Activated CD4-positive, alpha-beta memory T cell treated with anti-CD3 and anti-CD28 coated beads, Interleukin-2, amount 10 ng/mL, durations not matched to agents 7 days and 5 days (primary cell): ENCODE data around the gene PES1. TPM values are rescaled to one million over a fixed set of nuclear protein-coding genes. Genes with fewer than 3 reads are reported as not detected.

Experiments
- CTCF ChIA-PET: fragments of 350-600 bp; sonication (Branson Sonifier 250); formaldehyde crosslinking; loops from one replicate; lab custom pipeline; 2021; ENCODE audit warnings: antibody characterized with exemption, inconsistent platforms; lab: Charles Lee
- POLR2A ChIA-PET: fragments of 350-600 bp; sonication (Branson Sonifier 250); formaldehyde crosslinking; loops from one replicate; lab custom pipeline; 2021; ENCODE audit warnings: antibody characterized with exemption; lab: Charles Lee
- DNase-seq: peaks from one replicate; pipeline ENCODE4 v3.0.0-alpha.2; 2020
- H3K27ac Mint-ChIP-seq: one replicate; pipeline ENCODE4 v1.8.0; 2021; ENCODE audit warnings: mild to moderate bottlenecking, mixed read lengths
- H3K27me3 Mint-ChIP-seq: one replicate; pipeline ENCODE4 v1.8.0; 2021; ENCODE audit warnings: mixed read lengths
- H3K36me3 Mint-ChIP-seq: one replicate; pipeline ENCODE4 v1.8.0; 2021; ENCODE audit warnings: low read depth, mixed read lengths
- H3K4me1 Mint-ChIP-seq: one replicate; pipeline ENCODE4 v1.8.0; 2021; ENCODE audit warnings: mixed read lengths
- H3K4me3 Mint-ChIP-seq: one replicate; pipeline ENCODE4 v1.8.0; 2021; ENCODE audit warnings: mild to moderate bottlenecking, mixed read lengths
- H3K9me3 Mint-ChIP-seq: one replicate; pipeline ENCODE4 v1.8.0; 2021; ENCODE audit warnings: mixed read lengths
- total RNA-seq, 2 experiments: library from RNA; stranded (reverse); gene quantifications; one replicate each; pipeline ENCODE4 v1.2.3, GENCODE V29; 2021

PES1 gene
- total RNA-seq, 2 experiments from 2014 or later: 48.3 to 54.9 TPM

DNA sequence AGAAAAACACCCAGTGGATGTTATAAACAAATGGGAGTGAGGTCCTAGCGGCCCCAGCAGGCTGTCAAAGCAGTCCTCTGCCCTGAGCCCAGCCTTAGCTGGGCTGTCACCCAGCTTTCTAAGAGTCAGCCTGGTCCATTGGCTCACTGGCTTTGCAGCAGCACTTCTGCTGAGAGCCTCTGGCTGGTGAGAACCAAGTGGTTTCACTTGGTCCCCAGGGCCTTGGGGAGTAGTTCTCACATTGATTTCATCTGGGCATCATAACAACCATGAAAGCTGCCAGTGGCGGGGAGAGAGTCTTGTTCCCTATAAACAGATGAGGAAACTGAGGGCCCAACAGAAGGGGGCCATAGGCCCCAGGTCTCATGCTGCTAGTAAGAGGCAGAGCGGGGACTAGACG, 56.5 kb downstream of the PES1 start:
- ChIA-PET CTCF (no interaction called here), POLR2A (interaction anchor here (0.6 to 1.2 kb wide), 3 partner anchors 10 to 56 kb away, joined by 3 read pairs; partner anchors contain the start of gene PES1)
- H3K9me3 Mint-ChIP-seq: no peaks in the 10 kb centered on the region
- H3K4me1 Mint-ChIP-seq: peaks cover 8% of the 10 kb centered on the region
- no peak overlapping the region for H3K4me3 Mint-ChIP-seq
- H3K36me3 Mint-ChIP-seq: no peaks in the 10 kb centered on the region
- H3K27ac Mint-ChIP-seq: no peak overlapping the region
- H3K27me3 Mint-ChIP-seq: peaks cover 12% of the 10 kb centered on the region
- DNase-seq: no peak

GRCh38 chr22:30531651-30532608, 59.8 kb downstream of the PES1 start:
- ChIA-PET CTCF (no interaction called here), POLR2A (no interaction called here)
- H3K9me3 Mint-ChIP-seq: no peaks in the 10 kb centered on the region
- DNase-seq: no peak
- H3K4me3 Mint-ChIP-seq: no peak overlapping the region
- H3K4me1 Mint-ChIP-seq: peaks cover 6% of the 10 kb centered on the region
- H3K27ac Mint-ChIP-seq: no peak overlapping the region
- H3K36me3 Mint-ChIP-seq: no peaks in the 10 kb centered on the region
- peaks cover 3% of the 10 kb centered on the region for H3K27me3 Mint-ChIP-seq

DNA sequence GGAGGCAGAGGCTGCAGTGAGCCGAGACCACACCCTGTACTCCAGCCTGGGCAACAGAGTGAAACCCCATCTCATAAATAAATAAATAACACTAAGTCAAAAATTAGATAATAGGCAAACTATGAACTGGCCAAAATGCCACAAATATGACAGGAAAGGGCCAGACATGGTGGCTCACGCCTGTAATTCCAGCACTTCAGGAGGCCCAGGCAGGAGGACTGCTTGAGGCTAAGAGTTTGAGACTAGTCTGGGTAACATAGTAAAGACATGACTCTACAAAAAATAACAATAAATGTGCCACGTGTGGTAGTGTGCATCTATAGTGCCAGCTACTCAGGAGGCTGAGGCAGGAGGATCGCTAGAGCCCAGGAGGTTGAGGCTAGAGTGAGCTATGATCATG, 65.1 kb downstream of the PES1 start:
- H3K36me3 Mint-ChIP-seq: no peaks in the 10 kb centered on the region
- H3K9me3 Mint-ChIP-seq: no peaks in the 10 kb centered on the region
- ChIA-PET POLR2A (no interaction called here), CTCF (no interaction called here)
- peaks cover 8% of the 10 kb centered on the region for H3K27me3 Mint-ChIP-seq
- no peak for DNase-seq
- H3K27ac Mint-ChIP-seq: no peak overlapping the region
- H3K4me3 Mint-ChIP-seq: no peak overlapping the region
- H3K4me1 Mint-ChIP-seq: no peaks in the 10 kb centered on the region

Other genes with a start within 250 kb of the PES1 start
- 100 to 1,000 TPM; 225 to 226 TPM for gene SF3A1, start 235.0 kb downstream of the PES1 start, total RNA-seq
- 1 to 10 TPM; 3.2 to 3.6 TPM for gene CCDC157, start 234.9 kb downstream of the PES1 start, total RNA-seq
- gene RNF215, start 204.5 kb downstream of the PES1 start, total RNA-seq: 10 to 100 TPM; 12.2 to 13.3 TPM
- gene SEC14L2, start 194.9 kb downstream of the PES1 start, total RNA-seq: 1 to 10 TPM; 5.6 to 7.4 TPM
- gene MTFP1, start 166.1 kb downstream of the PES1 start, total RNA-seq: 10 to 100 TPM; 49.5 to 52.1 TPM
- gene SEC14L3, start 119.9 kb downstream of the PES1 start, total RNA-seq: under 1 TPM in 1 of 2 experiments, not detected in 1; 0.25 TPM
- gene SEC14L4, start 86.2 kb downstream of the PES1 start, total RNA-seq: not detected
- gene SEC14L6, start 45.2 kb downstream of the PES1 start, total RNA-seq: not detected
- gene GAL3ST1, start 17.2 kb downstream of the PES1 start, total RNA-seq: not detected
- 1 to 10 TPM; 1.7 to 1.9 TPM for gene TCN2, start 15.3 kb upstream of the PES1 start, total RNA-seq
- 1 to 10 TPM; 5.3 to 5.8 TPM for gene SLC35E4, start 43.9 kb upstream of the PES1 start, total RNA-seq
- gene DUSP18, start 76.0 kb upstream of the PES1 start, total RNA-seq: 10 to 100 TPM; 14.3 to 18.5 TPM
- 1 to 10 TPM; 4.8 to 5.0 TPM for gene OSBP2, start 103.0 kb upstream of the PES1 start, total RNA-seq